GM21717 (cell line): ENCODE data around the gene EMILIN2.
"Not testable (repeated sequence)": the region's sequence is repeated elsewhere in the genome, so short reads cannot be mapped to it uniquely, and the experiment has no call there.

Source experiments
- ATAC-seq: cut with Tn5 transposase; IDR thresholded peaks from one replicate; pipeline ENCODE4 v1.9.1; 2021; ENCODE audit warnings: mild to moderate bottlenecking, moderate library complexity; ENCODE audit not compliant: unreplicated experiment

The EMILIN2 gene

GRCh38 chr18:2913398-2914005 is 66.7 kb downstream of the EMILIN2 start:
- ATAC-seq: no peak

GRCh38 chr18:2914185-2914880 is 67.5 kb downstream of the EMILIN2 start:
- ATAC-seq: no peak

- no peak for ATAC-seq
Measured at GRCh38 chr18:2914881-2915240, 68.1 kb downstream of the EMILIN2 start.

GRCh38 chr18:2915486-2915885 is 68.7 kb downstream of the EMILIN2 start:
- not testable (repeated sequence) for ATAC-seq

- no peak for ATAC-seq
Measured at GRCh38 chr18:2916184-2916583, 69.4 kb downstream of the EMILIN2 start.

- no peak for ATAC-seq
Measured at GRCh38 chr18:2917259-2918047, 70.6 kb downstream of the EMILIN2 start.

GRCh38 chr18:2918761-2919550 is 72.2 kb downstream of the EMILIN2 start:
- no peak for ATAC-seq

GRCh38 chr18:2919600-2919999 is 72.8 kb downstream of the EMILIN2 start:
- ATAC-seq: no peak

- no peak for ATAC-seq
Measured at GRCh38 chr18:2920027-2920426, 73.2 kb downstream of the EMILIN2 start.

GRCh38 chr18:2920546-2921343 is 73.9 kb downstream of the EMILIN2 start:
- ATAC-seq: no peak

GRCh38 chr18:2921778-2922177 is 75.0 kb downstream of the EMILIN2 start:
- no peak for ATAC-seq

GRCh38 chr18:2923464-2923863 is 76.7 kb downstream of the EMILIN2 start:
- no peak for ATAC-seq

- ATAC-seq: no peak
Measured at GRCh38 chr18:2924920-2925319, 78.1 kb downstream of the EMILIN2 start.

GRCh38 chr18:2926528-2926927 is 79.7 kb downstream of the EMILIN2 start:
- ATAC-seq: no peak

GRCh38 chr18:2927745-2928144 is 80.9 kb downstream of the EMILIN2 start:
- no peak for ATAC-seq

- no peak for ATAC-seq
Measured at GRCh38 chr18:2932247-2933181, 85.7 kb downstream of the EMILIN2 start.

GRCh38 chr18:2933995-2934394 is 87.2 kb downstream of the EMILIN2 start:
- no peak for ATAC-seq

GRCh38 chr18:2935438-2936192 is 88.8 kb downstream of the EMILIN2 start:
- no peak for ATAC-seq

GRCh38 chr18:2939317-2939716 is 92.5 kb downstream of the EMILIN2 start:
- ATAC-seq: no peak
